GM21390 (cell line): Measurements from ENCODE around the gene CASP8AP2.
"Not testable (repeated sequence)": the region's sequence is repeated elsewhere in the genome, so short reads cannot be mapped to it uniquely, and the experiment has no call there.

Source experiments
- ATAC-seq: cut with Tn5 transposase; IDR thresholded peaks from one replicate; pipeline ENCODE4 v1.9.1; 2021; ENCODE audit not compliant: unreplicated experiment

CASP8AP2 gene

DNA sequence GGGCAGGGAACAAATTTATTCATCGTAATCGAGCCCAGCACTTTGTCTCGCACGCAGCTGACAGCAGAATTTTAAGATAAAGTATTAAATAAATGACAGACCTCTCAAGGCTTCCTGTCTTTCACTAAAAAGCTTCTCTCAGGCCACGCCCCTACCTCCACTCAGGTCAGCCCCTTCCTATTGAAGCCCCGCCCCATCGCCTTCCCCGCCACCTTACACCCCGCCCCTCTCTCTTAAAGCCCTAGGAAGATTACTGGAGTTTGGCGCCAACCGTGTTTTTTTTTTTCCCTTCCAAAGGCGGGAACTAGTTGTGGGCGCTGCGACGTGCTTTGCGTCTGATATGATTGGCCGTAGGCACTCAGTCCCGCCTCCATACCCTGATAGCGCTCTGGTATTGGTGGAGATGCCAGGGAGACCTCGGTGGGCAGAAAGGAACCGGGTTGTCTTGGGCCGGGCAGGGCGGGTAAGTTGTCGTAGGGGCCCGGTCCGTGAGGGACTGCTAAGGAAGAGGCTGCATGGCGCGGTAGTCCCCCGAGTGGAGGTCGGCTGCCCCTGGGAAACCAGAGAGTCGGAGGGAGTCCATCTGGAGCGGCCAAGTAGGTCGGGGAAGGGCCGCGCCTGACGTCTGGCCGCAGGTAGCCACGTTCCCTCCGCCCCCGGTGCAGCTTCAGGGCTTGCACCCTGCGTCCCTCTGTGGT lies at the start of gene CASP8AP2:
Gene CASP8AP2, plus strand, starts transcription at position 409 of the 698 bp plus-strand sequence.
- ATAC-seq: peak; percentile 96

DNA sequence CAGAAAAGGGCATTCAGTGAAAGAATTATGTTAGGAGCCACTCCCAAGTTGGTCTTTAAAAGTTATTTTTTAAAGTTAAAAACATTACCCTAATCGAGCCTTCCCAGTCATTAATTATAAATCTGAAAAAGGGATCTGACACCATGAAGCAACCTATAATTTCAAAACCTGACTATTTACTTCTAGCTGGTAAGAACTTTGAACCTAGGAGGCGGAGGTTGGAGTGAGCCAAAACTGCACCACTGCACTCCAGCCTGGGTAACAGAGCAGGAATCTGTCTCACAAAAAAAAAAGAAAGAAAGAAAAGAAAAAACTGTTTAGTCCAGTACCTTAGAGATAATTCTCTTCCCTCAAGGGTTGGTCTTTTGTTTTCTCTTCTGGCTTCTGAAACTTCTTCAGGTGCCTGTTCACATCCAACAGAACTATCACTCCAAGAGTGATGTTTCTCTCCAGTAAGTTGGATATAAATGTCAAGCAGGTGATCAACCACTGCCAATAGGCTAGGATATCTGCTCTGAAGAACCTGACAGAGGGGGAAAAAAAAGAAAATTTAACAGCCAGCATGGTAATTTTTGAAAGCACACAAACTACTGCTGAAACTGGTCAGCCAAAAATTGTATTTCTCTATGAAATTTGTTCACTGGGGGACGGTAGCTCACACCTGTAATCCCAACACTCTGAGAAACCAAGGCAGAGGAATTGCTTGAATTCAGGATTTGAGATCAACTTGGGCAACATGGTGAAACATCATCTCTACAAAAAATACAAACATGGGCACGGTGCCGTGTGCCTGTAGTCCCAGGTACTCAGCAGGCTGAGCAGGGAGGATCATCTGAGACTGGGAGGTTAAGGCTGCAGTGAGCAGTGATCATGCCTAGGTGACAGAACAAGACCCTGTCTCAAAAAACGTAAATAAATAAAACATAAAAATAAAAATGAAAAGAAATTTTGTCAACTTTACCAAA lies 48.3 kb upstream of the CASP8AP2 start:
- no peak for ATAC-seq

DNA sequence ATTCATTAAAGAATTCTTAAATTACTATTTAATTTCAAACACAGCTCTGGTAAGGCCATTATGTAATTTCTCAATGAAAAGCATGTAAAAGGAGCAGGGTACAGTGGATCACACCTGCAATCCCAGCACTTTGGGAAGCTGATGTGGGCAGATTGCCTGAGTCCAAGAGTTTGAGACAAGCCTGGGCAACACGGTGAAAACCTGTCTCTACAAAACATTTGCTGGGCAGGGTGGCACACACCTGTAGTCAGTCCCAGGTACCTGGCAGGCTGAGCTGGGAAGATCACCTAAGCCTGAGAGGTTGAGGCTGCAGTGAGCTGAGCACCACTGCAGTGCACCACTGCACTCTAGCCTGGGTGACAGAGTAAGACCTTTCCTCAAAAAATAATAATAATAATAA lies 47.5 kb upstream of the CASP8AP2 start:
- no peak for ATAC-seq

DNA sequence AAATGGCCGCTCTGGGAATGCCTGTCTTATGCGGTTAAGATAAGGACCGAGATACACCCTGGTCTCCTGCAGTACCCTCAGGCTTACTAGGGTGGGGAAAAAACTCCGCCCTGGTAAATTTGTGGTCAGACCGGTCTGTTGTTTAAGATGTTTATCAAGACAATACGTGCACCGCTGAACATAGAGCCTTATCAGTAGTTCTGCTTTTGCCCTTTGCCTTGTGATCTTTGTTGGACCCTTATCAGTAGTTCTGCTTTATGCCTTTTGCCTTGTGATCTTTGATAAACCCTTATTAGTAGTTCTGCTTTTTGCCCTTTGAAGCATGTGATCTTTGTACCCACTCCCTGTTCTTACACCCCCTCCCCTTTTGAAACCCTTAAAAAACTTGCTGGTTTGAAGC lies 46.4 kb upstream of the CASP8AP2 start:
- not testable (repeated sequence) for ATAC-seq

DNA sequence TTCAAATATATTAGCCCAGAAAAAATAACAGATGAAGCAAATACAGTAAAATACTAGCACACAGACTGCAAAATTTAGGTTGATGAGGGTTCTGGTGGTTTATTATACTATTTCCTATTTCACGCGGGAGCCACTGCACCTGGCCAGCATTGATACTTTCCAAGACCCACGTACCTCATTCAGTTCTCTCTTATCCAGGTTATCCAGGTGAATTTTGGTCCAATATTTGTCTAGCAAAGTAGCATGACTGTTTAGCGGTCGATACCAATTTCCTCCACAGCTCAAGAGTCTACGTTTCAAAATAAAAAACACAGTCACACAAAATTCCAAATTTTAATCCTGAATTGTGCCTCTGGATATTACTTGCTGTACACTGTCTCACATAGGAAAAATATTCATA lies 44.8 kb upstream of the CASP8AP2 start:
- no peak for ATAC-seq

DNA sequence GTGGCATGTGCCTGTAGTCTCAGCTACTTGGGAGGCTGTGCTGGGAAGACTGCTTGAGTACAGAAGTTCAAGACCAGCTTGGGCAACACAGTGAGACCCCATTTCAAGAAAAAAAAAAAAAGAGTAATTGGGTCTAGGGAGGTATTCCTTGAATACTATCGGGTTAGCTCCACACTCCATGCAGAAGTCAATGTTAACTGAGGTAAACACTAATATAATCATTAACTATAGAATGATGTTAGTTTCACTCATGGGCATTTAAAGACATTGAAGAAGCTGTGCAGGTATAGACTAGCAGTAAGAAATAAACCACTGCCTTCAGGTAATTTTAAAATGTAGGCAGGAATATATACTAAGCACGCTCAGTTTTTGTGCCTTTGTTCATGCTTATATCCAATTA lies 42.7 kb upstream of the CASP8AP2 start:
- no peak for ATAC-seq

DNA sequence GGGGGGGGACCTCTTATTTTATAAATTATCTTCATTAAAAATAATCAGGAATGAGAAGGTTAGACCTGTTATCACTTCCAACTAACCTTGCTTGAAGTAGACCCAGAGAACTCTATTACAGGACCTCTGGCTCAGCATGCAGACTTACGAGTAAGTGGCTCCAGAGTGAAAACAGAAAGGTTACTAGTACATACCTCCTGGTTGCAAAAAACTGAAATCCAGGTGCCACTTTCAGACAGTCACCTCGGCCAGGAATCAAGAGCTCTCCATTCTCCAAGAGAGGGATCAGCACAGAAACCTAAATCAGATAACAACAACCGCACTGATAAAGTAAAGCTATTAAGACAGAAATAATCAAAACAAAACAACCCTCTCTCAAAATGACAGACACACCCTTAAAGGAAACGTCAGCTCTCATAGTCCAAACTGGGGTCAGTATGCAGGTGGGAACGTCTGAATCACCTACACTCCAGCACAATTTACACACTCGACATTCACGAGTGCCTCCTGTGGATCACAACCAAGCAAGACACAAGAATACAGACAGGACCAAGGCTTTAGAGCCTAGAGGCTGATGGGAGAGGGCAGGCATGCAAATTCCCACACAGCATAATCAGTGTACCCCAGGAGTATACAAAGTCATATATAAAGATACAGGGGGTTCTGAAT lies 41.9 kb upstream of the CASP8AP2 start:
- ATAC-seq: no peak

DNA sequence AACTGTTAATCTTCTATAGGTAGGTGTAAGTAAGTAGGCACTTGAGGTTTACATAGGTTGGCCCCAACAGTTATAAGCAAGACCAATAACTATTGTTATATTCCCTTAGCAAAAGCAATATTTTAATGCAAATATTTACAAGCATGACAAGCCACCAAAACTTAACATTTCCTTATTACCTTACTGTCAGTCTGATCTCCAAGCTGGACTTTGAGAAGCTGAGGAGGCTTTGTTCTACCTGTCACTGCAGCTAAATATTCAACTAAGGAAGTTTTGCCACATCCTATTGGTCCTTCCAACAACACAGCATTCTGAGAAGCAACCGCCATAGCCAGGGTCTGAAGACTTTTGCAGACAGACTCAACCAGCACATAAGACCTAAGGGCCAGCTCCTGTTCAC lies 39.7 kb upstream of the CASP8AP2 start:
- no peak for ATAC-seq

DNA sequence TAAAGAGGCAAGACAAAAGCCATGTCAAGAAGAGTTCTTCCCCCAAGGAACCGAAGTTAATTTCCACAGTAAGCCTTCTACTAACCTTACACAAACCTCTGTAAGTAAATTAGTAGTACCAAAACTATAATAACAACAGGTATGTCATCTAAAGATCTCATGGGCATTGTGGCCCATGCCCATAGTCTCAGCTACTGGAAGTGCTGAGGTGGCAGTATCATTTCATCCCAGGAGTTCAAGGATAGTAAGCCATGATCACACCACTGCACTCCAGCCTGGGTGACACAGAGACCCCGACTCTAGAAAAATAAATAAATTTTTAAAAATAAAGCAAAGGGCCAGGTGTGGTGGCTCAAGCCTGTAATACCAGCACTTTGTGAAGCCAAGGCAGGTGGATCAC lies 39.3 kb upstream of the CASP8AP2 start:
- no peak for ATAC-seq

DNA sequence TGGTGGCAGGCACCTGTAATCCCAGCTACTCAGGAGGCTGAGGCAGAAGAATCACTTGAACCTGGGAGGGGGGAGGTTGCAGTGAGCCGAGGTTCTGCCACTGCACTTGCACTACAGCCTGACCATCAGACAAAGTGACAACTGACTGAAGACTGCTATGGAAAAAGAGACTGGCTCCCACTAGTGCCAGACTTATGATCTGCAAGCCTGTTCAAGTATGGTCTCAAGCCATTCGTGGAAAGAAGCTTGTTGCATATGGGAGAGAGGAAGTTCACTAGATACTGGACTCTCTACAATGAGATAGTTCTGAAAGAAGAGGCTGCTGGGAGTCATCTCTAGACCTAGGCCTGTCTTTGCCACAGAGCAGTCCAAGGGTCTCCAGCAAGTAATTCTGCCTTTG lies 36.8 kb upstream of the CASP8AP2 start:
- ATAC-seq: peak; percentile 81

DNA sequence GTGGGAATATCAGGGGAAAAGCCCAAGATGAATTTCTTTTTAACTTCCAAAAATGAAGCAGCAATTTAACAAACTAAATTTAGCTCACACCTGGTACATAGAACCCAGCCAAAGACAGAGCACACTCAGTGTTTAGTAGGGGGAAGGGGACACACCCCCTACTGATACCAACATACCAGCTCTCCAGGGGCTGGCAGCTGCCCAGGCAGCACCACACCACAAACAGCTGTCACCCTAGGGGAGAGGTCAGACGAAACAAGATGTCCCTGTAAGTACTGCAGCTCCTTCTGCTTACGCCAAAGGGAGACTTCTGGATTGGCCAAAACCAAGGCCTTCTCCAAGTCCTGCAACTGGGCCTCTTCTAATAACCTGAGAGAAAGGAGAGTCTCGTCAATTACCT lies 36.1 kb upstream of the CASP8AP2 start:
- ATAC-seq: no peak

DNA sequence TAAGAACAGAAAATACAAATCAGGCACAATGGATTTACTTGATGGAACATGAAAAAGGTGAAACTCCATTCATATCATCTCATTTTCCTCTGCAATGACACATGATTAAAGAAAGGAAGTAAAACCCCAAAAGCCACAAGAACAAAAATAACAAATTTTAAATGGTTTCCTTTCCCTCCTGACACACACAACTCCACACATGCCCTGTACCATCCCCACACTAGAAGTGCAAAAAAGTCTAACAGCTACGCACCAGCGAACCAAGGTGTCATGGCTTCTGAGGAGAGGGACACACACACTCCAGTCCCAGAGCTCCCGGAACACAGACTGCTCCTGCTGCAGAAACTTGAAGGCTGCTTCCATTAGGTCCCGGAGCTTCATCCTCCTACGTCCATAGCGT lies 35.4 kb upstream of the CASP8AP2 start:
- ATAC-seq: no peak

DNA sequence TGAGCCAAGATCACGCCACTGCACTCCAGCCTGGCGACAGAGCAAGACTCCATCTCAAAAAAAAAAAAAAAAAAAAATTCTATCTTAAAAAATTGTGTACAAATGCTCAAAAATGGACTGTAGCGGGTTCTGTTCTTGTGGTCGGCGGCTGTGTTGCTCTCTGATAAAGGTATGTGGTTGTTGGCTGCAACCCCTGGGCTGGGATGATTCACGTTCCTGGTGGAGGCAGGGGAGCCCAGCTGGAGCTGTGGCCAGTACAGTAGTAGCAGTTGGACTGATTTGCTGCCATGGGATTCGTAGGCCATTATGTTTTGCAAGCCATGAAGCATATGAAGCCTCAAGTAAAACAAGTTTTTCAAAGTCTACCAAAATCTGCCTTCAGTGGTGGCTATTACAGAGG lies 32.4 kb upstream of the CASP8AP2 start:
- no peak for ATAC-seq

DNA sequence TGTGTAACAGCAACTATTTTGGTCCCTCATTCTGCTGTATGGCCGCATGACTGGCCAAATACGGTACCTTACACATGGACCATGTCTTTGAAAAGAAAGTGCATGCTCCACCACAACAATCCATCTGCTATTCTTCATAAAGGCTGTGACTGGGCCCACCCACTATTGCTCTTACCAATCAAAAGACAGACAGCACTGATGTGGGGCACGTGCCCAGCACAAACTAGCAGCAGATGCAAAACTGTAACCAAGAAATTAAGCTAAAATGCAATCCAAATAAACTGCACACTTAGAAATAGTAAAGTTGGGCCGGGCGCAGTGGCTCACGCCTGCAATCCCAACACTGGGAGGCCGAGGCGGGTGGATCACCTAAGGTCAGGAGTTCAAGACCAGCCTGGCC lies 30.6 kb upstream of the CASP8AP2 start:
- no peak for ATAC-seq

DNA sequence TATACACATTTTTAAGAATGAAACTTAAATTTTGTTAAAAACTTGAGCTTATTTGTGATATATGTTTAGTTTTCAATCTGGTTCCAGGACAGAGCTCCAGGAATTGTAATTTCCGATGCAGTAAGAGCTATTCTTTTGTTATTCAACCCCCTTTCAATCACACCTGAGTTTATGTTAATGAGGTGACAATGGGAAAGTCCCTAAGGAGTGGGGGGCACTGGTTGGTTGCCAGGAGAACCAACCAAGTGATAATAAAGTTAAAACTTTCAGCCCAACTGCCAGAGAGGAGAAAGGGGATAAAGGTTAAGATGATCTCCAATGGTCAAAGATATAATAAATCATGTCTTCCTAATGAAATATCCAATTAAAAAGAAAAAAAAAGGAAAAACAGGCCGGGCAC lies 29.9 kb upstream of the CASP8AP2 start:
- no peak for ATAC-seq

DNA sequence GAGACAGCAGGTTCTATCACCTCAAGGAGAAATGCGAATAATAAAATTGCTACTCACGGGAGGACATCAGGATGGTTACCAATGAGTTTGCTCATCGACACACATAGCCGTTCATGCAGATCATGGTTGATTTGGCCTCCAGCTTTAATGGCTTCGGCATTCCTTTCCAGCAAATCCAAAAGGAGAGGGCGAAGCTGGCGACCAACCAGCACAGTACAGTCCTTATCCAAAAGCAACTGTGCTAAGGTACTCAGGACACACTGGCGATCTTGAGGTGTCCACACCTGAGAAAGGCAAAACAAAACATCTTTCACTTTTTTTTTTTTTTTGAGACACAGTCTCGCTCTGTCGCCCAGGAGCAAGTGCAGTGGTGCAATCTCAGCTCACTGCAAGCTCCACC lies 26.4 kb upstream of the CASP8AP2 start:
- ATAC-seq: no peak

DNA sequence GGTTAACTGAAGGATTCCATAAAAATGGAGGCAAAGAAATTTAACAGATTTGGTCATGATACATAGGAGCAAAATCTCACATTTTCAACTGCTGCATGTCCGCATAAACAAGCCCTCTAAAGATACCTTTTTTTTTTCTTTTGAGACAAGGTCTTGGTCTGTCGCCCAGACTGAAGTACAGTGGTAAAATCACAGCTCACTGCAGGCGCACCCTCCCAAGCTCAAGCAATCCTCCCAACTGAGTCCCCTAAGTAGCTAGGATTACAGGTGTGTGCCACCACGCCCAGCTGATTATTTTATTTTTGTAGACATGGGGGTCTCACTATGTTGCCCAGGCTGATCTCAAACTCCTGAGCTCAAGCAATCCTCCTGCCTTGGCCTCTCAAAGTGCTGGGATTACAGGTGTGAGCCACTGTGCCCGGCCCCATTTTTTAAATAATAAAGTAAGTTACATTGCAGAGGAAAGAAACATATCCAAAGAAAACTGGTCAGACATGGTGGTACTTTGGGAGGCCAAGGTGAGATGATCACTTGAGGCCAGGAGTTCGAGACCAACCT lies 23.8 kb upstream of the CASP8AP2 start:
- ATAC-seq: no peak

DNA sequence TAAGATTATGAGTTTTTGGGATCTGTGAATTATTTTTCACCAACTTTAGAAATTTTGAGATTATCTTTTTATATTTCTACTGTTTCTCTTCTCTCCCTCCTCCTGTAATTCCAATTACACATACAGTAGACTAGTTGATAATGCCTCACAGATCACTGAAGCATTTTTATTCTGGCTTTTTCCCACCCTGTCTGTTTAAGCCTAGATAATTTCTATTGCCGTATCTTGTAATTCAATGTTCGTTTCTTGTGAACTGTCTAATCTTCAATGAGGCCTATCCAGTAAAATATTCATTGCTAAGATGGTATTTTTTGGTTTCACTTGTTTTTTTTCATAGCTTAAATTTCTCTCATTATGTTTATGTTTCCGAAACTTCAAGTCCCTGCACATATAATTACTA lies 22.1 kb upstream of the CASP8AP2 start:
- ATAC-seq: no peak

DNA sequence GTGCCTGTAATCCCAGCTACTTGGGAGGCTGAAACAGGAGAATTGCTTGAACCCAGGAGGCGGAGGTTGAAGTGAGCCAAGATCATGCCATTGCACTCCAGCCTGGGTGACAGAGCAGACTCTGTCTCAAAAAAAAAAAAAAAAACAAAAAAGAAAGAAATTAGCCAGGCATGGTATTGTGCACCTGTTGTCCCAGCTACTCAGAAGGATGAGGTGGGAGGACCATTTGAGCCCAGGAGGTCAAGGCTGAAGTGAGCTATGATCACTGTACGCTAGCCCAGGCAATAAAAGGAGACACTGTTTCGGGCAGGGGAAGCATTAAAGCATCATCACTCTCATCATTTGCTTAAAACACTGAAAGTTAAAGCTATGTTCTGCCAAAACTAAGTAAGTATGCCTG lies 16.3 kb upstream of the CASP8AP2 start:
- ATAC-seq: not testable (repeated sequence)

DNA sequence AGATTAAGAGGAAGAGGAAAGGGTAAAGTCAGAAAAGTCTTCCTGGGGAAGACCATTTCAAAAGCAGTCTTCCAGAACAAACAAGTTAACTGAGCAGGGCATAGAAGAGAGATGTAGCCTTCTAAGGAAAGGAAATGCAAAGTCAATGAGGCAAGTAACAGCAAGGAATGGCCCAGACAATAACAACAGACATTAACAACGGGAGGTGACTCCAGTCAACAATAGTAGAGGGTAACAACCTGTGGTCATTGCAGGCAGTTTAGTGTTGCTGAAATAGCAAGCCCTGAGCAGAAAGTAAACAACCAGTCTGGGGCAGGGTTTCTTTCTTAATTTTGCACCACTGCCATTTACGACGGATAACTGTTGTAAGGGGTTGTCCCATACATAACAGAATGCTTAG lies 12.2 kb upstream of the CASP8AP2 start:
- ATAC-seq: no peak

DNA sequence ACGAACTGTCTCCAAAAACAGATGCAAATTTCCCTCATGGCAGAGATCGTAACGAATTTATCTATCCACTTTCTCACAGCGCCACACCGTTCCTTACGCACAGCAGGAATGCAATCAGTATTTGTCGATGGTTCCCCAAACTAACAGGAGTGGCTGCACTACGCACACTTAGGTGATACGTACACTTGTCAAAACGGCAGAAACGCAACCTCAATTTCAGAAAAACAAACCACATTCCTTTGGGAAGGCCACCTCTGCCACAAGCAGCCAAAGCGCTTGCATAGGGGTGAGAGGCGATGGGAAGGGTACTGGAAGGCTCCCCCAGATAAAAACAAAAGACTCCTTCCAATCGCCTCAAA lies 10.7 kb upstream of the CASP8AP2 start:
- peak; percentile 17 for ATAC-seq
